Measurements from ENCODE around the gene GMPR2.

GMPR2 gene

DNA sequence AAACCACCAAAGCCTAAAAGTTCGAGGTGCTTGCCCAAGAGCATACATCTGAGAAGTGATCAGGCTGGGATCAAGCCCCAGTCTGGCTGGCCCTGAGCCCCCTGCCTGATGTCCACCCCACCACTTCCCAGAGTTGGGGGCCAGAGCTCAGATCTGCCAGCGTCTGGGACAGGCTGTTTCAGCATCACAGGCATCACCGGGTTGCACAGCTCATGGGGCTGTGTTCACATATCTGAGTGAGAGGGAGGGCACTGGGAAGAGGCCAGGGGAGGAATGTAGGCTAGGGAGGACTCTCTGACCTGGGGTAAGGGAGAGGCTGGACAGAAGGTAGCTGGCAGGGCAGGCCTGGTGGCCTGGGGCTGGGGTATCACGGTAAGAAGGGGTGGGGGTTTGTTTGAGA lies 24.2 kb downstream of the GMPR2 start:
- H3K36me3 Mint-ChIP-seq (ENCODE audit: low read depth) = no peaks in the 10 kb centered on the region

DNA sequence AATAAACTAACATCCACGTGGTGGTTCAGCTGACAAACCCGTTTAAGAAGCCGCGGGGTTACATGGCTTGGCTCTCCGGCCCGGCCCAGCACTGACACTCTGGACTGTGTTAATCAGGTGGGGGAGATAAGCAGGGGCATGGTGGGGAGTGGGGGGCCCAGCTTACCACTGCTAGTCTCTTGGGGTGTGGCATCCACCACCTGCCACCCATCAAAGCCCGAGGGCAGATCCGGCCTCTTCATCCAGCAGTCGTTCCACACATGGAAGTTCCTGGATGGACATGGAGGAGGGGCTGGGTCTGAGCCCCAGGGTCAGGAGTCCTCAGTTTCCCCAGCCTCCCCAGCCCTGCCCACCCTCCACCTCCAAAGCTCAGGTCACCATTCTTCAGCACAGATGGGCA lies 25.4 kb downstream of the GMPR2 start:
- Mint-ChIP-seq H3K4me1 (peaks cover 4% of the 10 kb centered on the region), H3K9me3 (no peaks in the 10 kb centered on the region), H3K27ac (no peak overlapping the region), H3K27me3 (ENCODE audit: low read depth) (no peaks in the 10 kb centered on the region), H3K36me3 (ENCODE audit: low read depth) (no peaks in the 10 kb centered on the region), H3K4me3 (no peak overlapping the region)
- TF ChIP-seq, protein P1, sequence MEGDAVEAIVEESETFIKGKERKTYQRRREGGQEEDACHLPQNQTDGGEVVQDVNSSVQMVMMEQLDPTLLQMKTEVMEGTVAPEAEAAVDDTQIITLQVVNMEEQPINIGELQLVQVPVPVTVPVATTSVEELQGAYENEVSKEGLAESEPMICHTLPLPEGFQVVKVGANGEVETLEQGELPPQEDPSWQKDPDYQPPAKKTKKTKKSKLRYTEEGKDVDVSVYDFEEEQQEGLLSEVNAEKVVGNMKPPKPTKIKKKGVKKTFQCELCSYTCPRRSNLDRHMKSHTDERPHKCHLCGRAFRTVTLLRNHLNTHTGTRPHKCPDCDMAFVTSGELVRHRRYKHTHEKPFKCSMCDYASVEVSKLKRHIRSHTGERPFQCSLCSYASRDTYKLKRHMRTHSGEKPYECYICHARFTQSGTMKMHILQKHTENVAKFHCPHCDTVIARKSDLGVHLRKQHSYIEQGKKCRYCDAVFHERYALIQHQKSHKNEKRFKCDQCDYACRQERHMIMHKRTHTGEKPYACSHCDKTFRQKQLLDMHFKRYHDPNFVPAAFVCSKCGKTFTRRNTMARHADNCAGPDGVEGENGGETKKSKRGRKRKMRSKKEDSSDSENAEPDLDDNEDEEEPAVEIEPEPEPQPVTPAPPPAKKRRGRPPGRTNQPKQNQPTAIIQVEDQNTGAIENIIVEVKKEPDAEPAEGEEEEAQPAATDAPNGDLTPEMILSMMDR (IDR thresholded peaks at IDR 0.05; ENCODE audit: unreplicated experiment in 3 of 3) = no peak

More for the DNA sequence above, 24.2 kb downstream of the GMPR2 start:
- Mint-ChIP-seq H3K27ac (no peak overlapping the region), H3K9me3 (no peaks in the 10 kb centered on the region), H3K4me3 (no peak overlapping the region), H3K4me1 (peaks cover 4% of the 10 kb centered on the region), H3K27me3 (ENCODE audit: low read depth) (no peaks in the 10 kb centered on the region)
- TF ChIP-seq, protein P1 (IDR thresholded peaks at IDR 0.05; ENCODE audit: unreplicated experiment in 3 of 3) = no peak

DNA sequence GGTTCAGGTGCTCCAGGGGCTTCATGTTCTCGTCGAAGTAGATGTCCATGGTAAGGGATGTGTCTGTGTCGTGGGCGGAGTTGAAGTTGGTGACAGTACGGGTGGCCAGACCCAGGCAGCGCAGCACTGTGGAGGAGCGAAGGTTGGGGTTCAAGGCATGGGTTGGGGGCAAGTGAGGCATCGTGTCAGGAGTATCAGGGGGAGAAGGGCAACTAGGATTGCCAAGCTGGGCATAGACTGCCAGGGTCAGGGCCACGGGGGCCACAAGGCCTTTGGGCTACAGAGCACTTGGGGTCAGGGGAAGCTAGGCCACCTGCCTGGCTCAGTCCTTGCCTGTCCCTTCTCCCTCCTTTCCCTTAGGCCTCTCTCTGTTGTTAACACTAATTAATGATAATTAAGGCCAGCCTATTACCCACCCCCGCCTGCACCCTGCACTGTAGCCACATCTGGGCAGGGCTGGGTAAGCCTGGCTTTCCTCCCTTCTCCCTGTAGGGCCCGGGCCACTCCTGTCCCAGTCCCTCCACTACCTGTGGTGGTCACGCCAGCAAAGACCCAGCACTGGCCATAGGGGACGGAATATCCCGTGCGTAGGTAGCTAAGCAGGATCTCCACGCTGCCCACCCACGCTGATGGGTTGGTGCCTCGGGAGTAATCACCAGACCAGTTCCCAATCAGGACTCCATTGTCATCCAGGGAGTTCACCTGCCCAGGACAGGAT lies 26.0 kb downstream of the GMPR2 start:
- no peaks in the 10 kb centered on the region for H3K36me3 Mint-ChIP-seq (ENCODE audit: low read depth)
- TF ChIP-seq, protein P1 (IDR thresholded peaks at IDR 0.05; ENCODE audit: unreplicated experiment in 3 of 3) = no peak
- no peaks in the 10 kb centered on the region for H3K27me3 Mint-ChIP-seq (ENCODE audit: low read depth)
- H3K27ac Mint-ChIP-seq = no peak overlapping the region
- no peaks in the 10 kb centered on the region for H3K9me3 Mint-ChIP-seq
- H3K4me3 Mint-ChIP-seq = no peak overlapping the region
- H3K4me1 Mint-ChIP-seq = peaks cover 4% of the 10 kb centered on the region

DNA sequence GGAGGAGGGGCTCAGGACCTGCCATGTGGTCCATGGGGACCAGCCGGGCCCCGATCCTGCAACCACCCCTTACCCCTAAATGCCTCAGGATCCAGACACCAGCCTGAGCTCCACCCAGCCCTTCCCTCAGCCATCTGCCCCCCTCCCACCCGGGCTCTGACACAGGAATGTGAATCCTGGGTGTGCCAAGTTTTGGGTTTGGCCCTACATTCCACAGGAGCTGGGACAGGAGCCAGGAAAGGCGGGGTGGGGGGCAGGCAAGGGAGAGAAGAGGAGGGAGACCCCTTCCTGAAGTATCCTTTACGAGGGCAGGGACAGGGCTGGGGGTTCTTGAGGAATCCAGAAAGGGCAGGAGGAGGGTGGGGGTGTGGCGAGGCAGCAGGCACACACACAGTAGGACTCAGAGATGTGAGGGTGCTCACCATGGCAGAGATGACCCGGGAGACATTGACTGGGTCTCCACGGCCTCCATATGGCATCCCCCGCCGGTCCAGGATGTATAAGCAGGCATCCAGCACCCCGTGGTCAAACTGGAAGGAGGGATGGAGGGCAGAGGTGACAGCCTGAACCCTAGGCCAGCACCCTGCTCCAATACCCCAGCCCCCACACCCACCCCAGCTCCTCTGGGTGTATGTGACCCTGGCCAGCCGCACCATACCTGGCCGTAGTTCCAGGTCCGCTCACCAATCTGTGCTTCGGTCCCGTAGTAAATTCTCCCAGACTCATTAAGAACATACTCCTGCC lies 26.7 kb downstream of the GMPR2 start:
- no peak overlapping the region for H3K27ac Mint-ChIP-seq
- H3K27me3 Mint-ChIP-seq (ENCODE audit: low read depth) = no peaks in the 10 kb centered on the region
- TF ChIP-seq, protein P1 (IDR thresholded peaks at IDR 0.05; ENCODE audit: unreplicated experiment in 3 of 3) = no peak
- H3K9me3 Mint-ChIP-seq = no peaks in the 10 kb centered on the region
- no peak overlapping the region for H3K4me3 Mint-ChIP-seq
- no peaks in the 10 kb centered on the region for H3K36me3 Mint-ChIP-seq (ENCODE audit: low read depth)
- peaks cover 4% of the 10 kb centered on the region for H3K4me1 Mint-ChIP-seq

DNA sequence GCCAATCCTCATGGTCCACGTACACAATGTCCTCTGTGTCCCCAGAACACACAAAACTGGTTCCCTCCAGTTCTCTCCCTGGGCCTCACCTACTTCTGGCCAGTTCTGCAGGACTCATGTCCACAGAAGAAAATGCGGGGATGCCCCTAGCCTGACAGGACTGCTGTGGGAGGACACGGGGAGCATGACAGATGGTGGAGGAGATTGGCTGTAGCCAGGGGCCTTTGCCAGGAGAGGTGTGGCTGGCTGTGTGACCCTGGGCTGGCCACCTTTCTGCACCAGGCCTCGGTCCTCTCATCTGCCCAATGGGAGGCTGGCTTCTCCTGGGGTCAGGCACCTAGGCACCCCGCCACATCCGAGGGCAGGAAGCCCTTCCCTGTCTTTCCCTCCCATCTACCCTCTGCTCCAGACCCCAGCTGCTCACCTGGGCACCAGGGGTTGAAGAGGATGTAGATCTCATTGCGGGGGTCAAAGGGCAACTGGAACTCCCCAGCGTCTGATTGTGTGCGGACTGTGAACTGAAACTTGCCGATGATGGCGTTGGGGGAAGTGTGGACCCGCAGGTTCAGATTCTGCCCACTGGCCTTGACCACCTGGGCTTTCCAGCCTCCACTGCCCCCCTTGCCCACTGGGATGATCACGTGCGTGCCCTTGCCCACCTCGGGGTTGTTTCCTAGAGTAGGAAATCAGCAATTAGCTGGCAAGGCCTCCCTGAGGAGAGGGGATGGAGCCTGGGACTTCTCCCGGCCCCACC lies 27.5 kb downstream of the GMPR2 start:
- H3K9me3 Mint-ChIP-seq = no peaks in the 10 kb centered on the region
- peaks cover 4% of the 10 kb centered on the region for H3K4me1 Mint-ChIP-seq
- H3K36me3 Mint-ChIP-seq (ENCODE audit: low read depth) = no peaks in the 10 kb centered on the region
- no peak overlapping the region for H3K4me3 Mint-ChIP-seq
- no peak overlapping the region for H3K27ac Mint-ChIP-seq
- no peaks in the 10 kb centered on the region for H3K27me3 Mint-ChIP-seq (ENCODE audit: low read depth)
- TF ChIP-seq, protein P1 (IDR thresholded peaks at IDR 0.05; ENCODE audit: unreplicated experiment in 3 of 3) = no peak

All from nephron (organoid).